Measurements from ENCODE around the gene CTSO.
"Not testable (repeated sequence)": the region's sequence is repeated elsewhere in the genome, so short reads cannot be mapped to it uniquely, and the experiment has no call there.

Gene CTSO

GRCh38 chr4:155903453-155903852, 50.2 kb downstream of the CTSO start, which contains the start of gene TDO2:
TSS of gene TDO2 (plus strand) at chr4:155903696. CDS start at chr4:155903759, 63 bp downstream.
- H3K9me3 Mint-ChIP-seq: peaks cover 4% of the 10 kb centered on the region
- DNase-seq (ENCODE audit: low spot score in 2 of 2) (no peak), ATAC-seq (no peak)
- no peaks in the 10 kb centered on the region for H3K36me3 Mint-ChIP-seq
- H3K27ac Mint-ChIP-seq: no peak within 1 kb of the TSS
- H3K4me3 Mint-ChIP-seq: no peak within 1 kb of the TSS
- H3K4me1 Mint-ChIP-seq: no peaks in the 10 kb centered on the region

GRCh38 chr4:155901013-155901412, 52.7 kb downstream of the CTSO start:
- Mint-ChIP-seq H3K9me3 (peaks cover 8% of the 10 kb centered on the region), H3K4me3 (no peak overlapping the region), H3K27ac (no peak overlapping the region), H3K36me3 (no peaks in the 10 kb centered on the region), H3K4me1 (no peaks in the 10 kb centered on the region)
- DNase-seq (ENCODE audit: low spot score in 2 of 2) (no peak), ATAC-seq (no peak)

GRCh38 chr4:155900381-155900780, 53.3 kb downstream of the CTSO start:
- H3K4me1 Mint-ChIP-seq: no peaks in the 10 kb centered on the region
- H3K4me3 Mint-ChIP-seq: no peak overlapping the region
- H3K36me3 Mint-ChIP-seq: no peaks in the 10 kb centered on the region
- peaks cover 8% of the 10 kb centered on the region for H3K9me3 Mint-ChIP-seq
- no peak for DNase-seq (ENCODE audit: low spot score in 2 of 2)
- ATAC-seq: no peak
- no peak overlapping the region for H3K27ac Mint-ChIP-seq

GRCh38 chr4:155899891-155900290, 53.8 kb downstream of the CTSO start:
- ATAC-seq: no peak
- no peak overlapping the region for H3K4me3 Mint-ChIP-seq
- H3K36me3 Mint-ChIP-seq: no peaks in the 10 kb centered on the region
- no peak overlapping the region for H3K27ac Mint-ChIP-seq
- H3K4me1 Mint-ChIP-seq: no peaks in the 10 kb centered on the region
- peaks cover 8% of the 10 kb centered on the region for H3K9me3 Mint-ChIP-seq
- DNase-seq (ENCODE audit: low spot score in 2 of 2): no peak

- not testable (repeated sequence) for H3K9me3 Mint-ChIP-seq, ATAC-seq
These were observed 55.3 kb downstream of the CTSO start for GRCh38 chr4:155898371-155898770.

GRCh38 chr4:155891058-155891457, 62.6 kb downstream of the CTSO start:
- H3K36me3 Mint-ChIP-seq: no peaks in the 10 kb centered on the region
- DNase-seq (ENCODE audit: low spot score in 2 of 2): no peak

More at GRCh38 chr4:155898371-155898770, 55.3 kb downstream of the CTSO start:
- DNase-seq (ENCODE audit: low spot score in 2 of 2); H3K36me3 Mint-ChIP-seq; H3K27ac Mint-ChIP-seq; H3K4me1 Mint-ChIP-seq; H3K4me3 Mint-ChIP-seq: not testable (repeated sequence)

GRCh38 chr4:155889946-155890345, 63.7 kb downstream of the CTSO start:
- ATAC-seq (no peak), DNase-seq (ENCODE audit: low spot score in 2 of 2) (no peak)
- Mint-ChIP-seq H3K36me3 (no peaks in the 10 kb centered on the region), H3K4me1 (no peaks in the 10 kb centered on the region), H3K9me3 (no peaks in the 10 kb centered on the region), H3K27ac (no peak overlapping the region), H3K4me3 (no peak overlapping the region)

More at GRCh38 chr4:155891058-155891457, 62.6 kb downstream of the CTSO start:
- Mint-ChIP-seq H3K27ac (no peak overlapping the region), H3K4me1 (no peaks in the 10 kb centered on the region), H3K9me3 (no peaks in the 10 kb centered on the region), H3K4me3 (no peak overlapping the region)
- no peak for ATAC-seq

GRCh38 chr4:155889031-155889793, 64.5 kb downstream of the CTSO start:
- Mint-ChIP-seq H3K4me1 (no peaks in the 10 kb centered on the region), H3K36me3 (no peaks in the 10 kb centered on the region), H3K9me3 (no peaks in the 10 kb centered on the region), H3K4me3 (no peak overlapping the region), H3K27ac (no peak overlapping the region)
- DNase-seq (ENCODE audit: low spot score in 2 of 2) (no peak), ATAC-seq (no peak)

- H3K27ac Mint-ChIP-seq: no peak overlapping the region
- H3K4me3 Mint-ChIP-seq: no peak overlapping the region
- no peaks in the 10 kb centered on the region for H3K36me3 Mint-ChIP-seq
- H3K9me3 Mint-ChIP-seq: no peaks in the 10 kb centered on the region
- no peak for DNase-seq (ENCODE audit: low spot score in 2 of 2)
- no peaks in the 10 kb centered on the region for H3K4me1 Mint-ChIP-seq
- ATAC-seq: no peak
These were observed 65.7 kb downstream of the CTSO start for GRCh38 chr4:155887847-155888570.

GRCh38 chr4:155887045-155887444, 66.6 kb downstream of the CTSO start:
- DNase-seq (ENCODE audit: low spot score in 2 of 2) (no peak), ATAC-seq (no peak)
- Mint-ChIP-seq H3K27ac (no peak overlapping the region), H3K4me1 (no peaks in the 10 kb centered on the region), H3K4me3 (no peak overlapping the region), H3K36me3 (no peaks in the 10 kb centered on the region), H3K9me3 (no peaks in the 10 kb centered on the region)

GRCh38 chr4:155885666-155886065, 68.0 kb downstream of the CTSO start:
- DNase-seq (ENCODE audit: low spot score in 2 of 2) (no peak), ATAC-seq (no peak)
- no peaks in the 10 kb centered on the region for H3K36me3 Mint-ChIP-seq
- H3K9me3 Mint-ChIP-seq: no peaks in the 10 kb centered on the region
- no peak overlapping the region for H3K4me3 Mint-ChIP-seq
- no peaks in the 10 kb centered on the region for H3K4me1 Mint-ChIP-seq
- H3K27ac Mint-ChIP-seq: no peak overlapping the region

GRCh38 chr4:155883895-155884294, 69.8 kb downstream of the CTSO start:
- Mint-ChIP-seq H3K36me3 (no peaks in the 10 kb centered on the region), H3K4me3 (no peak overlapping the region), H3K27ac (no peak overlapping the region), H3K4me1 (no peaks in the 10 kb centered on the region), H3K9me3 (no peaks in the 10 kb centered on the region)
- DNase-seq (ENCODE audit: low spot score in 2 of 2) (no peak), ATAC-seq (no peak)

GRCh38 chr4:155881555-155881954, 72.1 kb downstream of the CTSO start:
- DNase-seq (ENCODE audit: low spot score in 2 of 2): no peak
- Mint-ChIP-seq H3K4me3 (no peak overlapping the region), H3K27ac (no peak overlapping the region), H3K9me3 (no peaks in the 10 kb centered on the region), H3K4me1 (no peaks in the 10 kb centered on the region), H3K36me3 (no peaks in the 10 kb centered on the region)
- ATAC-seq: no peak

- Mint-ChIP-seq H3K9me3 (no peaks in the 10 kb centered on the region), H3K4me1 (no peaks in the 10 kb centered on the region), H3K36me3 (no peaks in the 10 kb centered on the region), H3K4me3 (no peak overlapping the region), H3K27ac (no peak overlapping the region)
- DNase-seq (ENCODE audit: low spot score in 2 of 2): no peak
- no peak for ATAC-seq
These were observed 73.9 kb downstream of the CTSO start for GRCh38 chr4:155879767-155880166.

GRCh38 chr4:155878611-155879010, 75.1 kb downstream of the CTSO start:
- Mint-ChIP-seq H3K9me3 (no peaks in the 10 kb centered on the region), H3K4me3 (no peak overlapping the region), H3K4me1 (no peaks in the 10 kb centered on the region), H3K27ac (no peak overlapping the region), H3K36me3 (no peaks in the 10 kb centered on the region)
- ATAC-seq (peak; percentile 43), DNase-seq (ENCODE audit: low spot score in 2 of 2) (no peak)

GRCh38 chr4:155877971-155878370, 75.7 kb downstream of the CTSO start:
- DNase-seq (ENCODE audit: low spot score in 2 of 2): no peak
- Mint-ChIP-seq H3K4me3 (no peak overlapping the region), H3K9me3 (no peaks in the 10 kb centered on the region), H3K4me1 (no peaks in the 10 kb centered on the region), H3K36me3 (no peaks in the 10 kb centered on the region), H3K27ac (no peak overlapping the region)
- ATAC-seq: no peak

All from stimulated activated effector memory CD8-positive, alpha-beta T cell treated with anti-CD3 and anti-CD28 coated beads, Interleukin-12 subunit alpha, Interleukin-12 subunit beta, amount 100 ng/mL, for 72 hours (primary cell).